CD4-positive, alpha-beta memory T cell (primary cell): ENCODE data around the gene LIMK1. TPM values are rescaled to one million over a fixed set of nuclear protein-coding genes. Genes with fewer than 3 reads are reported as not detected.

ENCODE experiments used
- CTCF ChIA-PET: fragments of 350-600 bp; sonication (Branson Sonifier 250); formaldehyde crosslinking; loops from one replicate; lab custom pipeline; 2021; ENCODE audit warnings: inconsistent platforms; ENCODE audit not compliant: partially characterized antibody; lab: Charles Lee
- POLR2A ChIA-PET: fragments of 350-600 bp; sonication (Branson Sonifier 250); formaldehyde crosslinking; loops from one replicate; lab custom pipeline; 2021; ENCODE audit not compliant: partially characterized antibody; lab: Charles Lee
- DNase-seq, 5 donors: peaks; one replicate each; pipeline versions ENCODE4 v3.0.0 to v3.0.0-alpha.2; 2020 to 2022; ENCODE audit warnings: mixed read lengths in 1 of 5
- H3K27ac ChIP-seq: one replicate; pipeline ENCODE4 v1.7.0; 2013; ENCODE audit warnings: low read depth, low read length
- H3K27me3 ChIP-seq: 2 replicates; pipeline ENCODE4 v1.7.0; 2013; ENCODE audit warnings: mild to moderate bottlenecking, low read length, moderate library complexity; ENCODE audit not compliant: insufficient read depth
- H3K36me3 ChIP-seq: 2 replicates; pipeline ENCODE4 v1.7.0; 2013; ENCODE audit warnings: mild to moderate bottlenecking, low read length, moderate library complexity; ENCODE audit not compliant: insufficient read depth
- H3K4me1 ChIP-seq: 2 replicates; pipeline ENCODE4 v1.7.0; 2013; ENCODE audit warnings: mild to moderate bottlenecking, low read length, moderate library complexity; ENCODE audit not compliant: insufficient read depth
- H3K4me3 ChIP-seq, 2 donors: one replicate each; pipeline ENCODE4 v1.7.0; 2013; ENCODE audit warnings: low read length in 2 of 2, mild to moderate bottlenecking in 1 of 2
- H3K9me3 ChIP-seq, 2 donors: one replicate each; pipeline ENCODE4 v1.7.0; 2013; ENCODE audit warnings: low read length in 2 of 2, control low read depth in 1 of 2; ENCODE audit not compliant: control insufficient read depth in 1 of 2
- H3K27ac Mint-ChIP-seq, 7 donors: one replicate each; pipeline ENCODE4 v1.8.0; 2020 to 2021; ENCODE audit warnings: mixed read lengths in 7 of 7, mild to moderate bottlenecking in 6 of 7, inconsistent platforms in 3 of 7, moderate library complexity in 3 of 7
- H3K27me3 Mint-ChIP-seq, 2 donors: one replicate each; pipeline ENCODE4 v1.8.0; 2020 to 2021; ENCODE audit warnings: mixed read lengths in 2 of 2
- H3K36me3 Mint-ChIP-seq, 2 donors: one replicate each; pipeline ENCODE4 v1.8.0; 2020 to 2021; ENCODE audit warnings: mixed read lengths in 2 of 2, inconsistent platforms in 1 of 2, mild to moderate bottlenecking in 1 of 2
- H3K4me1 Mint-ChIP-seq, 4 donors: one replicate each; pipeline ENCODE4 v1.8.0; 2020 to 2021; ENCODE audit warnings: mixed read lengths in 4 of 4, mild to moderate bottlenecking in 1 of 4
- H3K4me3 Mint-ChIP-seq, 8 donors: one replicate each; pipeline ENCODE4 v1.8.0; 2020 to 2021; ENCODE audit warnings: mixed read lengths in 8 of 8, mild to moderate bottlenecking in 7 of 8, moderate library complexity in 6 of 8, inconsistent platforms in 3 of 8
- H3K9me3 Mint-ChIP-seq, 8 donors: one replicate each; pipeline ENCODE4 v1.8.0; 2020 to 2021; ENCODE audit warnings: mixed read lengths in 8 of 8, mild to moderate bottlenecking in 5 of 8, inconsistent platforms in 3 of 8, moderate library complexity in 1 of 8
- intact Hi-C: fragments of 100-400 bp; cut with micrococcal nuclease; formaldehyde crosslinking; loops from one replicate; pipeline ENCODE4 v1.15.1; 2023
- polyA plus RNA-seq, 2 donors: library from polyadenylated mRNA; unstranded; fragments of 300-500 nt; fragmentation: Illumina TruSeq; gene quantifications; one replicate each; pipeline ENCODE4 v1.2.3, GENCODE V29; 2021
- total RNA-seq, 2 experiments: library from RNA; stranded (reverse); gene quantifications; one replicate each; pipeline ENCODE4 v1.2.3, GENCODE V29; 2021

LIMK1 gene
- total and polyA plus RNA-seq, 4 experiments from 2014 or later = 0.42 to 15.1 (median 9.1) TPM

GRCh38 chr7:74069790-74070618 lies 13.6 kb upstream of the LIMK1 start:
- no peak overlapping the region for H3K27ac Mint-ChIP-seq
- no peaks in the 10 kb centered on the region for H3K4me1 Mint-ChIP-seq
- CTCF ChIA-PET = interaction anchor here (1.7 to 7.5 kb wide), 4 partner anchors 110 to 332 kb away, joined by 8 to 84 read pairs (median 12); no protein-coding TSS in a partner anchor
- no peak for DNase-seq
- POLR2A ChIA-PET = interaction anchor here (3.0 kb wide), 1 partner anchor 104 kb away, joined by 9 read pairs; the partner anchor contains the start of gene EIF4H
- Histone ChIP-seq H3K36me3 (no peaks in the 10 kb centered on the region), H3K4me1 (no peaks in the 10 kb centered on the region), H3K4me3 (no peak overlapping the region), H3K9me3 (no peaks in the 10 kb centered on the region), H3K27me3 (no peaks in the 10 kb centered on the region), H3K27ac (no peak overlapping the region)
- no peaks in the 10 kb centered on the region for H3K36me3 Mint-ChIP-seq
- no peaks in the 10 kb centered on the region for H3K27me3 Mint-ChIP-seq
- no peak overlapping the region for H3K4me3 Mint-ChIP-seq
- H3K9me3 Mint-ChIP-seq = no peaks in the 10 kb centered on the region
- intact Hi-C loops = loop anchor here (2.0 kb wide), 1 partner anchor 105 kb away; the partner anchor contains the start of gene EIF4H

DNA sequence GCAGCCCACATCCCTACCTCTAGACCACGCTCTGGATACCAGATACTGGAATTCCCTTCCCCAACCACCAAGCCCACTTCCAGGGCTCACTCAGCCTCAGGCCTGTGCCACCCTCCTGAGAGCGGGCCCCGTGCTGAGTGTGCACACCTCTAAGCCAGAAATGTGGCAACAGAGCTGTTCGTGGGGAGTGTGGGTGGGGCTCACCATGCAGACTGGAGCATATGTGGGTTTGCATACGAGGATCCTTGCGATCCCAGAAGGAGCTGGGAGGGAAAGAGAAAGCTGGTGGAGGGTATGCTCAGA lies 13.0 kb upstream of the LIMK1 start:
- H3K27me3 ChIP-seq = no peaks in the 10 kb centered on the region
- POLR2A ChIA-PET = no interaction called here
- H3K4me3 ChIP-seq = no peak overlapping the region
- CTCF ChIA-PET = interaction anchor here (0.6 to 7.5 kb wide), 4 partner anchors 44 to 332 kb away, joined by 3 to 84 read pairs (median 6); no protein-coding TSS in a partner anchor
- peak overlapping the region in 1 of 7 donors; percentile 77 for H3K27ac Mint-ChIP-seq
- H3K9me3 Mint-ChIP-seq = no peaks in the 10 kb centered on the region
- intact Hi-C loops = no loop called here
- no peaks in the 10 kb centered on the region for H3K4me1 ChIP-seq
- no peaks in the 10 kb centered on the region for H3K9me3 ChIP-seq
- H3K27ac ChIP-seq = no peak overlapping the region
- H3K27me3 Mint-ChIP-seq = no peaks in the 10 kb centered on the region
- no peak overlapping the region for H3K4me3 Mint-ChIP-seq
- DNase-seq = no peak
- H3K4me1 Mint-ChIP-seq = no peaks in the 10 kb centered on the region
- H3K36me3 Mint-ChIP-seq = no peaks in the 10 kb centered on the region
- H3K36me3 ChIP-seq = no peaks in the 10 kb centered on the region

DNA sequence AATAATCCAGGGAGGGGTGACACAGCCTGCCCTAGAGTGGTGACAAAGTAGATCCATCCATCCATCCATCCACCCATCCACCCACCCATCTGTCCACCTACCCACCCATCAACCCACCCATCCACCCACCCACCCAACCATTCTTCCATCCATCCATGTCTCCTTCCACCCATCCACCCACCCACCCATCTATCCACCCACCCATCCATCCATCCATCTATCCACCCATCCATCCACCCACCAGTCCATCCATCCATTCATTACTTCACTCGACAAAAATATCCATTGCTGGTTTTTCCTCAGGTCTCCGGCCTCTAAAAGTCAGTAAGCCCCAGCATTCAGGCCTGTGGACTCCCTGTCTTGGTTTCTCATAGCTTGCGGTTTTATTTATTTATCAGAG lies 12.5 kb upstream of the LIMK1 start:
- H3K4me3 Mint-ChIP-seq = no peak overlapping the region

DNA sequence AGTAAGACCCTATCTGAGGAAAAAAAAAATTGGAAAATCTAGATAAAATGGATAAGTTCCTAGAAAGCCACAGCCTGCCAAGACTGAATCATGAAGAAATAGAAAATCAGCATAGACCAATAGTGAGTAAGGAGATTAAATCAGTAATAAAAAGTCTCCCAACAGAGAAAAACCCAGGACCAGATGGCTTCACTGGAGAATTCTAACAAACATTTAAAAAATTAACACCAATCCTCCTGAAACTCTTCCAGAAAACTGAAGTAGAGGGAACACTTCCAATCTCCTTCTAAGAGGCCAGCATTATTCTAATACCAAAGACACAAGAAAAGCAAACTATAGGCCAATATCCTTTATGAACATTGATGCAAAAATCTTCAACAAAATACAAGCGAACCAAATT lies 8.8 kb upstream of the LIMK1 start:
- Mint-ChIP-seq H3K36me3 (no peaks in the 10 kb centered on the region), H3K4me1 (no peaks in the 10 kb centered on the region), H3K27me3 (no peaks in the 10 kb centered on the region), H3K9me3 (no peaks in the 10 kb centered on the region), H3K27ac (peak overlapping the region in 2 of 7 donors; percentile 48 to 61), H3K4me3 (no peak overlapping the region)
- ChIA-PET POLR2A (no interaction called here), CTCF (no interaction called here)
- Histone ChIP-seq H3K27ac (no peak overlapping the region), H3K9me3 (no peaks in the 10 kb centered on the region), H3K4me3 (no peak overlapping the region), H3K27me3 (no peaks in the 10 kb centered on the region), H3K4me1 (no peaks in the 10 kb centered on the region), H3K36me3 (no peaks in the 10 kb centered on the region)
- DNase-seq = no peak
- intact Hi-C loops = no loop called here

More for the DNA sequence above, 12.5 kb upstream of the LIMK1 start:
- intact Hi-C loops = no loop called here
- Mint-ChIP-seq H3K27me3 (no peaks in the 10 kb centered on the region), H3K27ac (no peak overlapping the region), H3K36me3 (no peaks in the 10 kb centered on the region), H3K4me1 (no peaks in the 10 kb centered on the region), H3K9me3 (no peaks in the 10 kb centered on the region)
- Histone ChIP-seq H3K27ac (no peak overlapping the region), H3K9me3 (no peaks in the 10 kb centered on the region), H3K27me3 (no peaks in the 10 kb centered on the region), H3K36me3 (no peaks in the 10 kb centered on the region), H3K4me3 (no peak overlapping the region), H3K4me1 (no peaks in the 10 kb centered on the region)
- DNase-seq = no peak
- CTCF ChIA-PET = interaction anchor here (0.6 to 7.5 kb wide), 3 partner anchors 44 to 331 kb away, joined by 3 to 84 read pairs (median 4); no protein-coding TSS in a partner anchor
- POLR2A ChIA-PET = no interaction called here

GRCh38 chr7:74078461-74078860 lies 5.1 kb upstream of the LIMK1 start:
- DNase-seq = no peak
- no peaks in the 10 kb centered on the region for H3K27me3 ChIP-seq
- Mint-ChIP-seq H3K36me3 (no peaks in the 10 kb centered on the region), H3K27me3 (no peaks in the 10 kb centered on the region), H3K27ac (peak overlapping the region in 1 of 7 donors; percentile 77), H3K9me3 (no peaks in the 10 kb centered on the region), H3K4me1 (peaks cover 0 to 4% (median 2%) of the 10 kb centered on the region in 4 donors), H3K4me3 (no peak overlapping the region)
- H3K36me3 ChIP-seq = no peaks in the 10 kb centered on the region
- intact Hi-C loops = no loop called here
- peaks cover 8% of the 10 kb centered on the region for H3K4me1 ChIP-seq
- no peak overlapping the region for H3K4me3 ChIP-seq
- ChIA-PET CTCF (no interaction called here), POLR2A (no interaction called here)
- no peak overlapping the region for H3K27ac ChIP-seq
- no peaks in the 10 kb centered on the region for H3K9me3 ChIP-seq

GRCh38 chr7:74082770-74083116 lies 861 bp upstream of the LIMK1 start:
- peak overlapping the region in 6 of 8 donors; percentile 38 to 61 (median 52) for H3K4me3 Mint-ChIP-seq
- intact Hi-C loops = loop anchor here (1.0 kb wide), 2 partner anchors 12 to 92 kb away; partner anchors contain the start of gene EIF4H
- Histone ChIP-seq H3K27me3 (no peaks in the 10 kb centered on the region), H3K27ac (no peak overlapping the region), H3K9me3 (no peaks in the 10 kb centered on the region), H3K4me3 (no peak overlapping the region), H3K4me1 (peaks cover 16% of the 10 kb centered on the region), H3K36me3 (no peaks in the 10 kb centered on the region)
- peaks cover 4 to 15% (median 9%) of the 10 kb centered on the region in 4 donors for H3K4me1 Mint-ChIP-seq
- POLR2A ChIA-PET = interaction anchor here (0.6 to 3.1 kb wide), 6 partner anchors 9 to 101 kb away, joined by 3 to 30 read pairs (median 4); partner anchors contain the start of gene EIF4H
- peak overlapping the region in 4 of 7 donors; percentile 36 to 82 (median 66) for H3K27ac Mint-ChIP-seq
- DNase-seq = no peak
- H3K9me3 Mint-ChIP-seq = no peaks in the 10 kb centered on the region
- no peaks in the 10 kb centered on the region for H3K36me3 Mint-ChIP-seq
- CTCF ChIA-PET = interaction anchor here (0.9 to 1.7 kb wide), 2 partner anchors 14 to 15 kb away, joined by 4 to 7 read pairs; no protein-coding TSS in a partner anchor
- H3K27me3 Mint-ChIP-seq = no peaks in the 10 kb centered on the region
